ENCODE data around the gene XPNPEP2.

XPNPEP2 gene

DNA sequence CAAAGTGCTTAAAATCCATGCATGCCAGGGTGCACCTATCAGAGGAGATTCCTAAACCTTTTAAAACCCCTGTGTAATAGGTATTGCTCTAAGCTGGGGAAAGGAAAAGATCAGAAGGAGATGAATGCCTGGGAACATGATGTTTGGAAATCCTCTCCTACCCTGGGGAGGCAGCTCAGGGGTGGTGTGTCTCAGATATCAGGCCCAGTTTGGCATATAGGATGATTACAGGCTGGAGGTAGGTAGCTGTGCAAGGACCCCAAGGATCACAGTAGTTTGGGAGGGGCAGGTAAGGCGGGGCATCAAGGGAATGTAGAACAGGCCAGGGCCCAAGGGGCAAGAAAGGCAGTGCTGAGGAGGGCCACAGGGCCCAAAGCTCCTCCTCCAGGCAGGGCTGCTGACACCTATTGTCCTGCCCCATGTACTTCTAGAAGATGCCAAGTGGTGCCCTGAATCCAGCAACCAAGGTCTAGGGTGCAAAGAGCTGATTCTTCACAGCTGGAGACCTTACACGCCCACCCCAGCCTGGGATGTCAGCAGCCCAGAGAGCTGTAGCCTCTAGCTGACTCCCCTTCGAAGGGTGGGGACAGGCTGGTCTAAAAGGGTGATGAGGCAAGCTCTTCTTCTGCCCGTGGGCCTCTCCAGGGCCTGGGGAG is 58.6 kb downstream of the XPNPEP2 start:
- H3K4me3 ChIP-seq (replicated peaks; ENCODE audit: low read depth, low read length) = no peak overlapping the region
- H3K36me3 ChIP-seq (ENCODE audit: control insufficient read depth, insufficient read depth, low read length) = peaks cover 33% of the 10 kb centered on the region
- no peaks in the 10 kb centered on the region for H3K27me3 ChIP-seq (replicated peaks; ENCODE audit: control insufficient read depth, insufficient read depth, low read length)
- DNase-seq (ENCODE audit: extremely low read depth, insufficient read length) = no peak
- TF ChIP-seq, protein P1, sequence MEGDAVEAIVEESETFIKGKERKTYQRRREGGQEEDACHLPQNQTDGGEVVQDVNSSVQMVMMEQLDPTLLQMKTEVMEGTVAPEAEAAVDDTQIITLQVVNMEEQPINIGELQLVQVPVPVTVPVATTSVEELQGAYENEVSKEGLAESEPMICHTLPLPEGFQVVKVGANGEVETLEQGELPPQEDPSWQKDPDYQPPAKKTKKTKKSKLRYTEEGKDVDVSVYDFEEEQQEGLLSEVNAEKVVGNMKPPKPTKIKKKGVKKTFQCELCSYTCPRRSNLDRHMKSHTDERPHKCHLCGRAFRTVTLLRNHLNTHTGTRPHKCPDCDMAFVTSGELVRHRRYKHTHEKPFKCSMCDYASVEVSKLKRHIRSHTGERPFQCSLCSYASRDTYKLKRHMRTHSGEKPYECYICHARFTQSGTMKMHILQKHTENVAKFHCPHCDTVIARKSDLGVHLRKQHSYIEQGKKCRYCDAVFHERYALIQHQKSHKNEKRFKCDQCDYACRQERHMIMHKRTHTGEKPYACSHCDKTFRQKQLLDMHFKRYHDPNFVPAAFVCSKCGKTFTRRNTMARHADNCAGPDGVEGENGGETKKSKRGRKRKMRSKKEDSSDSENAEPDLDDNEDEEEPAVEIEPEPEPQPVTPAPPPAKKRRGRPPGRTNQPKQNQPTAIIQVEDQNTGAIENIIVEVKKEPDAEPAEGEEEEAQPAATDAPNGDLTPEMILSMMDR (IDR thresholded peaks at IDR 0.05; ENCODE audit: insufficient read depth, low read length, poor library complexity, severe bottlenecking) = no peak

DNA sequence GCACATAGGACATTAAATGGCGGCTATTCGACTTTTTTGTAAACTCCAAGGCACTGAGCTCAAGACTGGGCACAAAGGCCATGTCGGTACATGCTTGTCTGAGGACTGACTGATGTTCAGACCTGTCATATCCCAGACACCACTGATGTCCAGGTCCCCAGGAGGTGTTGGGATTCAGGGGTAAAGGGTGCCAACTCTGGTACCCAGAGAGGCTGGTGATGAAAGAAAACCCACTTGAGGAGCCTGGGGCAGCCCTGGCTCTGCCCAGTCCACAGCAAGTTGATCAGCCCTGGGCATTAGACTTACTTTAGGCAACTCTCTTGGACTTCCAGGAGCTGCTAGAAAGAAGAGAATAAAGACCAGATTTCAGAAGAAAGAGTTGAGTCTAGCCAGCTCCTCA is 59.7 kb downstream of the XPNPEP2 start:
- TF ChIP-seq, protein P1 (IDR thresholded peaks at IDR 0.05; ENCODE audit: insufficient read depth, low read length, poor library complexity, severe bottlenecking) = no peak
- no peak for DNase-seq (ENCODE audit: extremely low read depth, insufficient read length)
- Histone ChIP-seq H3K27me3 (replicated peaks; ENCODE audit: control insufficient read depth, insufficient read depth, low read length) (no peaks in the 10 kb centered on the region), H3K4me3 (replicated peaks; ENCODE audit: low read depth, low read length) (no peak overlapping the region), H3K36me3 (ENCODE audit: control insufficient read depth, insufficient read depth, low read length) (peaks cover 23% of the 10 kb centered on the region)

DNA sequence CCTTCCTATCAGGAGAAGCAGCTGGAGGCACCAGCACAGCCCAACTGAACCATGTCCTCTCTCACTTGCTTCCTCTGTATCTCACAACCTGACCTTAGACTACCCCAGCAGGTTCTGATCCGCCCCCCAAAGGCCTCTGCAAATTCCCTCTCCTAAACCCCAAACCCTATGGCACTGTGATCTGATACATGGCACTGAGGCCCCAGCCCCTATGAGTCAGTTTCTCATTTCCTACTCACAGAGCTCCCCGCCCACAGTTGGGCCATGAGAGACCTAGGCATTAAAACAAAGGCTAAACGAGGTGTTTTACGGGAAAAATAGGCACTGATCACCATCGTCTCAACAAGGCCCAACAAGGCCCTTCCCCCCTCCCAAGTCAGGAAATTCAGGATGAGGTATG is 60.1 kb downstream of the XPNPEP2 start:
- no peak for DNase-seq (ENCODE audit: extremely low read depth, insufficient read length)
- peaks cover 19% of the 10 kb centered on the region for H3K36me3 ChIP-seq (ENCODE audit: control insufficient read depth, insufficient read depth, low read length)
- H3K4me3 ChIP-seq (replicated peaks; ENCODE audit: low read depth, low read length) = no peak overlapping the region
- H3K27me3 ChIP-seq (replicated peaks; ENCODE audit: control insufficient read depth, insufficient read depth, low read length) = no peaks in the 10 kb centered on the region
- TF ChIP-seq, protein P1 (IDR thresholded peaks at IDR 0.05; ENCODE audit: insufficient read depth, low read length, poor library complexity, severe bottlenecking) = no peak

DNA sequence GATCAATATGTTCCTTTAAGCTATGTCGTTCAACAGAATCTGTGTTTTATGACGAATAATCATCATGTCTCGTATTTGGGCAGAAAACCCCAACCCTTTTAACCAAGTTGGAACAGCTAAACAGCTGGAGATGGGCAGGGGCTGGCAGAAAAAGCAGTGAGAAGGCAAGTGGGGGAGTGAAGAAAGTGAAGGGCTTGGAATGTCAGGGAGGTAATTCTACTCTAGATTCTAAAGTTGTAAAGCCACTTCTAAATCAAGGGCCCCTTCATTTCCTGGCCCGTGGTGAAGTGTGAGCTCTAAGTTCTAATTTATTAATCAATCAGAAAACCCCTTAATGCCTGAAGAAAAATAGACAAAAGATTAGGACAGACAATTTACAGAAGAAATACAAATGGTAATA is 61.4 kb downstream of the XPNPEP2 start:
- no peak for DNase-seq (ENCODE audit: extremely low read depth, insufficient read length)
- Histone ChIP-seq H3K27me3 (replicated peaks; ENCODE audit: control insufficient read depth, insufficient read depth, low read length) (no peaks in the 10 kb centered on the region), H3K4me3 (replicated peaks; ENCODE audit: low read depth, low read length) (no peak overlapping the region), H3K36me3 (ENCODE audit: control insufficient read depth, insufficient read depth, low read length) (peaks cover 7% of the 10 kb centered on the region)
- TF ChIP-seq, protein P1 (IDR thresholded peaks at IDR 0.05; ENCODE audit: insufficient read depth, low read length, poor library complexity, severe bottlenecking) = no peak

DNA sequence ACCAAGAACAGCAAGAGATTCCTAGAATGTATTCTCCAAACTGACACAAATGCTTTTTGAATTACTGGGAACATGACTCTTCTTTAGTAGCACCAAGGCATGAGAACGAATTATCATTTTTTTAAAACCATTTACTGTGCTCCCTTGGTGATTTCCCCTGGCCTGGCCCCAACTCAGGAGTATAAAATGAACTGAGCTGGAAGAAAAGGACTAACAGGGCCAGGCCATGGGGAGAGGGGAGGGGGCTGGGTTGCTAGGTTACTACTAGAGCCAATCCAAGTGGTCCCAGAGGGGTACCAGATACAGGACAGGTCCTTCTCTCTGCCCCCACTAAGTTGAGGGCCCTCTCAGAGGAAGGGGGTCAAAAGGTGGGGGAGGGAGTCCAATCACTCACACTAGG is 64.1 kb downstream of the XPNPEP2 start:
- DNase-seq (ENCODE audit: extremely low read depth, insufficient read length) = no peak
- TF ChIP-seq, protein P1 (IDR thresholded peaks at IDR 0.05; ENCODE audit: insufficient read depth, low read length, poor library complexity, severe bottlenecking) = no peak
- Histone ChIP-seq H3K27me3 (replicated peaks; ENCODE audit: control insufficient read depth, insufficient read depth, low read length) (no peaks in the 10 kb centered on the region), H3K4me3 (replicated peaks; ENCODE audit: low read depth, low read length) (no peak overlapping the region), H3K36me3 (ENCODE audit: control insufficient read depth, insufficient read depth, low read length) (no peaks in the 10 kb centered on the region; the same call in none of the 2 replicates)

DNA sequence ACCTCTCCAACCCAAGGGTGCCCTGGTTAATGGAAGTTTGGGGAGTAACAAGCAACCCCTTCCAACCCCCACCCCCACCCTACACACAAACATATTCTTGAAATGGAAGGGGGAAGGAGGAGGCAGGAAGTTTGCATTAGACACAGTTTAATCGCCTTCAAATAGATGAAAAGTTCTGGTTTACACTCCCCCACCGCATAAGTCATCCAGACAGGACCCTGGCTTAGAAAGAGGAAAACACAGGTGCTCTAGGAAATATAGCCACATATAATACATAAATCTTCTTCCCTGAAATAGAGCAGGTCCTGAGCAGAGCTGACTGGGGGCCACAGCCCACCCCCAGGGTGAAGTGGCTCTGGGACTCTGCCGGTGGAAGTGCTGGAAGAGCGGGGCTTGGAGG is 66.0 kb downstream of the XPNPEP2 start:
- TF ChIP-seq, protein P1 (IDR thresholded peaks at IDR 0.05; ENCODE audit: insufficient read depth, low read length, poor library complexity, severe bottlenecking) = no peak
- DNase-seq (ENCODE audit: extremely low read depth, insufficient read length) = no peak
- H3K27me3 ChIP-seq (replicated peaks; ENCODE audit: control insufficient read depth, insufficient read depth, low read length) = no peaks in the 10 kb centered on the region
- no peak overlapping the region for H3K4me3 ChIP-seq (replicated peaks; ENCODE audit: low read depth, low read length)
- H3K36me3 ChIP-seq (ENCODE audit: control insufficient read depth, insufficient read depth, low read length) = no peaks in the 10 kb centered on the region; the same call in 1 of the 2 replicates
